ENCODE results near the gene CPE. TPM values are rescaled to one million over a fixed set of nuclear protein-coding genes. Genes with fewer than 3 reads are reported as not detected.
A peak's percentile ranks its signal among the peaks of the same experiment; 100 is the strongest.

CPE gene
- total and polyA plus RNA-seq, 2 experiments from 2014 or later = 53.9 to 77.9 TPM

DNA sequence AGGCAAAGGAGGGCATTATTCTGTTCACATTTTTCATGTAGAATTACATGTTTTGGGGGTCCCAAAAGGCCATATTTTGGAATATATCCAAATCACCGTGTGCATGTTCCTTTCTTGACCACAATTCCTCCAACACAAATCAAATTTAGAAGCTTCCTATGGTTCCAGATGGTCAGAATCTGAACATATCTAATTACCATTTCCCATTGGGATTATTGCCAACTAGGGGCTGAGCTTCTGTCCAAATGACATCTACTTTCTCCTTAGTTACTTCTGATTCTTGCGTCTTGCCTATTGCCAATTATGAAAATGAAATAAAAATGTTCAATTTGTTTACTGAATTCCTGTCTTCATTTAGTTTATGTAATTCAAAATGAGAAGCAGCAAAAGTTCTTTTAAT, 163.7 kb downstream of the CPE start:
- WGBS, 2 experiments (ENCODE audit: low coverage in 1 of 2, low lambda C conversion rate in 2 of 2, missing lambda C conversion rate in 2 of 2) = 46 to 56% methylated on average over 2 of the region's 2 CpGs
- no peak overlapping the region for H3K9ac ChIP-seq
- H3K4me2 ChIP-seq (ENCODE audit: unreplicated experiment) = no peak overlapping the region
- no peak overlapping the region for H2AFZ ChIP-seq
- no peaks in the 10 kb centered on the region for H3K4me1 ChIP-seq (ENCODE audit: insufficient read depth)
- no peak for DNase-seq
- in situ Hi-C loops (cut with MboI) = no loop called here
- H3K9me2 ChIP-seq (ENCODE audit: insufficient read depth) = no peaks in the 10 kb centered on the region
- H3K27me3 ChIP-seq (replicated peaks; ENCODE audit: insufficient read depth) = no peaks in the 10 kb centered on the region
- H3F3A ChIP-seq (ENCODE audit: insufficient read depth) = no peaks in the 10 kb centered on the region
- H3K36me3 ChIP-seq (ENCODE audit: low read depth) = no peaks in the 10 kb centered on the region
- H3K79me2 ChIP-seq (ENCODE audit: insufficient read depth) = no peaks in the 10 kb centered on the region
- no peak for TF ChIP-seq EZH2phosphoT487 (IDR thresholded peaks at IDR 0.05; ENCODE audit: insufficient read depth, low read depth)
- TF ChIP-seq EZH2 (IDR thresholded peaks at IDR 0.05; ENCODE audit: insufficient read depth, poor library complexity, severe bottlenecking) = no peak
- no peaks in the 10 kb centered on the region for H4K20me1 ChIP-seq (ENCODE audit: insufficient read depth)
- H3K9me3 ChIP-seq (ENCODE audit: low read depth) = no peaks in the 10 kb centered on the region
- no peak overlapping the region for H3K27ac ChIP-seq
- no peak overlapping the region for H3K4me3 ChIP-seq

MicroRNAs encoded within 50 kb of the gene (microRNA counts, 767-probe panel; counts per million panel counts)
- 447 counts per million, percentile 86 among the panel's probes with 10 or more counts for microRNA hsa-miR-578

Small RNA genes within 50 kb of the gene (microRNA-seq; reads per million reads assigned to microRNA genes)
- gene MIR578 (ENCODE audit: borderline number of aligned reads) = not detected

Small RNA genes within 50 kb of the gene (small RNA-seq; reads per million reads assigned to genes)
- not detected for gene MIR578 (ENCODE audit: low read depth, low replicate concordance)
- not detected for gene SCGB1D5P (ENCODE audit: low read depth, low replicate concordance)

Other genes starting within 250 kb of the CPE start
- gene KLHL2, start 171.4 kb upstream of the CPE start, total RNA-seq (2014; rRNA removed; shearing (Covaris generic)) = 14.8 and 20.2 TPM in 2 replicates
- 10.9 and 11.0 TPM in 2 replicates for gene KLHL2, start 171.4 kb upstream of the CPE start, polyA plus RNA-seq (2016; fragmentation: Nextera tagmentation; extraction: Ambion mirVana)
- 72.2 and 80.9 TPM in 2 replicates for gene MSMO1, start 51.3 kb upstream of the CPE start, total RNA-seq (2014; rRNA removed; shearing (Covaris generic))
- 70.9 and 72.7 TPM in 2 replicates for gene MSMO1, start 51.3 kb upstream of the CPE start, polyA plus RNA-seq (2016; fragmentation: Nextera tagmentation; extraction: Ambion mirVana)

Measured in GM23248 (cell line).